NCI-H345 (cell line): ENCODE measurements around the gene UBE2G1.
A peak's percentile ranks its signal among the peaks of the same experiment; 100 is the strongest.

Source experiments
- DNase-seq: peaks from one replicate; lab custom pipeline; 2025; lab: John Stamatoyannopoulos, UW

UBE2G1 gene

GRCh38 chr17:4334332-4334731 is 32.1 kb downstream of the UBE2G1 start:
- no peak for DNase-seq

- DNase-seq: no peak
Measured at GRCh38 chr17:4333041-4333440, 33.4 kb downstream of the UBE2G1 start.

GRCh38 chr17:4332296-4332970 is 34.0 kb downstream of the UBE2G1 start:
- no peak for DNase-seq

GRCh38 chr17:4331614-4332013 is 34.9 kb downstream of the UBE2G1 start:
- no peak for DNase-seq

- no peak for DNase-seq
Measured at GRCh38 chr17:4329838-4330237, 36.6 kb downstream of the UBE2G1 start.

- DNase-seq: no peak
Measured at GRCh38 chr17:4327606-4328005, 38.9 kb downstream of the UBE2G1 start.

- DNase-seq: no peak
Measured at GRCh38 chr17:4326608-4327007, 39.9 kb downstream of the UBE2G1 start.

- DNase-seq: no peak
Measured at GRCh38 chr17:4326112-4326511, 40.4 kb downstream of the UBE2G1 start.

GRCh38 chr17:4324463-4324862 is 42.0 kb downstream of the UBE2G1 start:
- DNase-seq: no peak

GRCh38 chr17:4319221-4319620 is 47.3 kb downstream of the UBE2G1 start:
- DNase-seq: no peak

GRCh38 chr17:4318596-4318995 is 47.9 kb downstream of the UBE2G1 start:
- no peak for DNase-seq

- DNase-seq: no peak
Measured at GRCh38 chr17:4318186-4318585, 48.3 kb downstream of the UBE2G1 start.

- no peak for DNase-seq
Measured at GRCh38 chr17:4317610-4318009, 48.9 kb downstream of the UBE2G1 start.

GRCh38 chr17:4316648-4317047 is 49.8 kb downstream of the UBE2G1 start:
- DNase-seq: no peak

- no peak for DNase-seq
Measured at GRCh38 chr17:4314618-4315017, 51.9 kb downstream of the UBE2G1 start.

GRCh38 chr17:4314179-4314578 is 52.3 kb downstream of the UBE2G1 start:
- DNase-seq: no peak

- no peak for DNase-seq
Measured at GRCh38 chr17:4313221-4314114, 53.0 kb downstream of the UBE2G1 start.

- no peak for DNase-seq
Measured at GRCh38 chr17:4310354-4311060, 56.0 kb downstream of the UBE2G1 start.

- no peak for DNase-seq
Measured at GRCh38 chr17:4309897-4310296, 56.6 kb downstream of the UBE2G1 start.

GRCh38 chr17:4307179-4307930 is 59.1 kb downstream of the UBE2G1 start:
- DNase-seq: no peak

GRCh38 chr17:4305224-4305623 is 61.3 kb downstream of the UBE2G1 start:
- DNase-seq: no peak

GRCh38 chr17:4304417-4305027 is 62.0 kb downstream of the UBE2G1 start:
- DNase-seq: peak; percentile 20
